Fibroblast of the aortic adventitia (primary cell): ENCODE measurements around the gene COL6A1. TPM values are rescaled to one million over a fixed set of nuclear protein-coding genes. Genes with fewer than 3 reads are reported as not detected.

Experiments used
- DNase-seq: peaks from one replicate; pipeline ENCODE4 v3.0.0-alpha.2; 2010; ENCODE audit warnings: low read depth
- H3K4me3 ChIP-seq: 2 replicates; pipeline ENCODE4 v1.5.1; 2011; ENCODE audit warnings: low read depth, mild to moderate bottlenecking, control low read depth, low read length, moderate library complexity
- CTCF ChIP-seq: IDR thresholded peaks from 2 replicates; pipeline ENCODE4 v1.5.1; 2011; ENCODE audit warnings: mild to moderate bottlenecking, low read length, control low read depth, inconsistent platforms; ENCODE audit not compliant: insufficient read depth
- total RNA-seq: library from RNA; depleted of rRNA; stranded (reverse); fragments of >200 nt; gene quantifications from 2 replicates; pipeline ENCODE4 v1.2.3, GENCODE V29; 2012; ENCODE audit warnings: low replicate concordance

Gene COL6A1
- total RNA-seq, 1 donor, result 1,082 TPM

GRCh38 chr21:45941717-45942546, 39.6 kb upstream of the COL6A1 start:
- DNase-seq, result no peak
- no peak for TF ChIP-seq CTCF
- no peak overlapping the region for H3K4me3 ChIP-seq

GRCh38 chr21:45942755-45943629, 38.6 kb upstream of the COL6A1 start:
- no peak overlapping the region for H3K4me3 ChIP-seq
- DNase-seq, result no peak
- no peak for TF ChIP-seq CTCF

- no peak overlapping the region for H3K4me3 ChIP-seq
- no peak for DNase-seq
- no peak for TF ChIP-seq CTCF
Observed at GRCh38 chr21:45943630-45944540, 37.7 kb upstream of the COL6A1 start.

GRCh38 chr21:45944601-45945000, 37.0 kb upstream of the COL6A1 start:
- TF ChIP-seq CTCF, result no peak
- DNase-seq, result no peak

GRCh38 chr21:45945066-45945867, 36.3 kb upstream of the COL6A1 start:
- no peak overlapping the region for H3K4me3 ChIP-seq
- DNase-seq, result no peak
- TF ChIP-seq CTCF, result no peak

More at GRCh38 chr21:45944601-45945000, 37.0 kb upstream of the COL6A1 start:
- no peak overlapping the region for H3K4me3 ChIP-seq

- H3K4me3 ChIP-seq, result no peak overlapping the region
- no peak for DNase-seq
- no peak for TF ChIP-seq CTCF
Observed at GRCh38 chr21:45945868-45946210, 35.7 kb upstream of the COL6A1 start.
